WI38 (cell line): ENCODE measurements around the gene PCDHGA12.

Experiments
- H3K4me3 ChIP-seq: 2 replicates; pipeline ENCODE4 v1.5.1; 2011; ENCODE audit warnings: low read depth, mild to moderate bottlenecking, control low read depth, low read length
- CTCF ChIP-seq: IDR thresholded peaks from 2 replicates; pipeline ENCODE4 v1.5.1; 2012; ENCODE audit warnings: low read depth, mild to moderate bottlenecking, control low read depth, low read length

PCDHGA12 gene

GRCh38 chr5:141439411-141440141 lies 9.3 kb downstream of the PCDHGA12 start:
- H3K4me3 ChIP-seq = no peak overlapping the region
- no peak for TF ChIP-seq CTCF

- H3K4me3 ChIP-seq = no peak overlapping the region
- TF ChIP-seq CTCF = no peak
These were observed 10.0 kb downstream of the PCDHGA12 start for GRCh38 chr5:141440341-141440740.

GRCh38 chr5:141441571-141442170 lies 11.4 kb downstream of the PCDHGA12 start:
- no peak for TF ChIP-seq CTCF

GRCh38 chr5:141465351-141465750 lies 35.0 kb downstream of the PCDHGA12 start:
- no peak overlapping the region for H3K4me3 ChIP-seq
- no peak for TF ChIP-seq CTCF

More at GRCh38 chr5:141441571-141442170, 11.4 kb downstream of the PCDHGA12 start:
- no peak overlapping the region for H3K4me3 ChIP-seq

- H3K4me3 ChIP-seq = peak within 1 kb of the TSS; percentile 73
- peak; percentile 12; the same call in 1 of the 2 replicates for TF ChIP-seq CTCF
These were observed 45.4 kb downstream of the PCDHGA12 start, which contains the start of gene PCDHGC3 for GRCh38 chr5:141475625-141476131. Gene PCDHGC3 (plus strand): TSS chr5:141475966. CDS start chr5:141476117, 151 bp downstream.

GRCh38 chr5:141476132-141476911 lies 46.0 kb downstream of the PCDHGA12 start:
- H3K4me3 ChIP-seq = peak overlapping the region; percentile 73
- TF ChIP-seq CTCF = no peak
